ENCODE data around the gene CYSRT1. TPM values are rescaled to one million over a fixed set of nuclear protein-coding genes. Genes with fewer than 3 reads are reported as not detected.
A peak's percentile ranks its signal among the peaks of the same experiment; 100 is the strongest.

Gene CYSRT1
- total RNA-seq, 3 donors from 2014 or later, result 0.29 to 0.66 (median 0.32) TPM

GRCh38 chr9:137219757-137220316 lies 5.1 kb upstream of the CYSRT1 start:
- H3K4me1 ChIP-seq, result peaks cover 7 to 25% of the 10 kb centered on the region in 2 donors
- TF ChIP-seq, protein P1, sequence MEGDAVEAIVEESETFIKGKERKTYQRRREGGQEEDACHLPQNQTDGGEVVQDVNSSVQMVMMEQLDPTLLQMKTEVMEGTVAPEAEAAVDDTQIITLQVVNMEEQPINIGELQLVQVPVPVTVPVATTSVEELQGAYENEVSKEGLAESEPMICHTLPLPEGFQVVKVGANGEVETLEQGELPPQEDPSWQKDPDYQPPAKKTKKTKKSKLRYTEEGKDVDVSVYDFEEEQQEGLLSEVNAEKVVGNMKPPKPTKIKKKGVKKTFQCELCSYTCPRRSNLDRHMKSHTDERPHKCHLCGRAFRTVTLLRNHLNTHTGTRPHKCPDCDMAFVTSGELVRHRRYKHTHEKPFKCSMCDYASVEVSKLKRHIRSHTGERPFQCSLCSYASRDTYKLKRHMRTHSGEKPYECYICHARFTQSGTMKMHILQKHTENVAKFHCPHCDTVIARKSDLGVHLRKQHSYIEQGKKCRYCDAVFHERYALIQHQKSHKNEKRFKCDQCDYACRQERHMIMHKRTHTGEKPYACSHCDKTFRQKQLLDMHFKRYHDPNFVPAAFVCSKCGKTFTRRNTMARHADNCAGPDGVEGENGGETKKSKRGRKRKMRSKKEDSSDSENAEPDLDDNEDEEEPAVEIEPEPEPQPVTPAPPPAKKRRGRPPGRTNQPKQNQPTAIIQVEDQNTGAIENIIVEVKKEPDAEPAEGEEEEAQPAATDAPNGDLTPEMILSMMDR (IDR thresholded peaks at IDR 0.05), result no peak
- H3K27me3 ChIP-seq, result no peaks in the 10 kb centered on the region
- H3K27ac ChIP-seq, result no peak overlapping the region
- intact Hi-C loops (cut with DNase I; ENCODE audit: low total_unique reads), result no loop called here
- no peaks in the 10 kb centered on the region for H3K36me3 ChIP-seq
- H3K9me3 ChIP-seq, result no peaks in the 10 kb centered on the region
- no peak overlapping the region for H3K4me3 ChIP-seq
- no peak for DNase-seq (ENCODE audit: low spot score in 2 of 2)

DNA sequence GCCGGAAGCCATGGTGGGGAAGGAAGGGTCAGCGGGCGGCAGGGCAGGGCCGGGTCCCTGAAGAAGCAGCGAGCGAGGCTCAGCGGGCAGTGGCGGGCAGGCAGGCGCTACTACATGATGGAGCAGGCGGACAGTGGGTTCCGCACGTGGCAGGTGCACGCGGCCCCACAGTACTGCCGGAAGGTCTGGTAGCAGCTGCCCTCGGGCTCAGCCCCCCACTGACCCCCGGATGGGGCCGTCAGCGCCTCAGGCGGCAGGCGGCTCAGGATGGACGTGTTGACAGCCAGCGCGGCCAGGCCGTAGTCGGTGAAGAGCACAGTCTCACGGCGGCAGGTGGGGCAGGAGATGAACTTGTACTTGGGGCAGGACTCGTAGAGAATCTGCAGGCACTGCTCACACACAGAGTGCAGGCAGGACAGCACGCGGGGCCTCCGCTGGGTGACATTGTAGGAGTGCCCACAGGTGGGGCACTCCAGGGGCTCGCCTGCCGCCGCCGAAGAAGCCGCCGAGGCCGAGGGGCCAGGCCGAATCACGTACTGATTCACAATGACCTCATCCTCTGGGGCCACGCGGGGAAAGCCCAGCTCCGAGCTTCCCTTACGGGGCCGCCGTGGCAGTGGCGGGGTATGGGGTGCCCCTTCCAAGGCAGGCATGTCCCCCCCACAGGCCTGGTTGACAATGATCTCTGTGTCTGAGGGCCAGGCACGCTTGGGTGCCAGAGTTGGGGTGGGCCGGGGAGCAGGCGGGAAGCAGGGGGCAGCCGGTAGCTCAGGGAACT lies 4.5 kb upstream of the CYSRT1 start:
- Histone ChIP-seq H3K27ac (no peak overlapping the region), H3K27me3 (no peaks in the 10 kb centered on the region), H3K36me3 (no peaks in the 10 kb centered on the region), H3K9me3 (no peaks in the 10 kb centered on the region), H3K4me3 (no peak overlapping the region), H3K4me1 (peaks cover 7 to 25% of the 10 kb centered on the region in 2 donors)
- intact Hi-C loops (cut with DNase I; ENCODE audit: low total_unique reads), result no loop called here
- no peak for TF ChIP-seq POLR2AphosphoS5 (IDR thresholded peaks at IDR 0.05)
- no peak for TF ChIP-seq POLR2A (IDR thresholded peaks at IDR 0.05)
- TF ChIP-seq, protein P1 (IDR thresholded peaks at IDR 0.05), result no peak
- no peak for DNase-seq (ENCODE audit: low spot score in 2 of 2)

- H3K36me3 ChIP-seq, result no peaks in the 10 kb centered on the region
- intact Hi-C loops (cut with DNase I; ENCODE audit: low total_unique reads), result no loop called here
- peak overlapping the region; percentile 35 to 85 (median 77) for H3K4me3 ChIP-seq
- H3K4me1 ChIP-seq, result peaks cover 7 to 25% of the 10 kb centered on the region in 2 donors
- TF ChIP-seq POLR2AphosphoS5 (IDR thresholded peaks at IDR 0.05), result no peak
- TF ChIP-seq, protein P1 (IDR thresholded peaks at IDR 0.05), result no peak
- no peak for TF ChIP-seq POLR2A (IDR thresholded peaks at IDR 0.05)
- no peaks in the 10 kb centered on the region for H3K27me3 ChIP-seq
- H3K27ac ChIP-seq, result no peak overlapping the region
- no peak for DNase-seq (ENCODE audit: low spot score in 2 of 2)
- H3K9me3 ChIP-seq, result no peaks in the 10 kb centered on the region
Observed at GRCh38 chr9:137221095-137221505, 3.9 kb upstream of the CYSRT1 start.

DNA sequence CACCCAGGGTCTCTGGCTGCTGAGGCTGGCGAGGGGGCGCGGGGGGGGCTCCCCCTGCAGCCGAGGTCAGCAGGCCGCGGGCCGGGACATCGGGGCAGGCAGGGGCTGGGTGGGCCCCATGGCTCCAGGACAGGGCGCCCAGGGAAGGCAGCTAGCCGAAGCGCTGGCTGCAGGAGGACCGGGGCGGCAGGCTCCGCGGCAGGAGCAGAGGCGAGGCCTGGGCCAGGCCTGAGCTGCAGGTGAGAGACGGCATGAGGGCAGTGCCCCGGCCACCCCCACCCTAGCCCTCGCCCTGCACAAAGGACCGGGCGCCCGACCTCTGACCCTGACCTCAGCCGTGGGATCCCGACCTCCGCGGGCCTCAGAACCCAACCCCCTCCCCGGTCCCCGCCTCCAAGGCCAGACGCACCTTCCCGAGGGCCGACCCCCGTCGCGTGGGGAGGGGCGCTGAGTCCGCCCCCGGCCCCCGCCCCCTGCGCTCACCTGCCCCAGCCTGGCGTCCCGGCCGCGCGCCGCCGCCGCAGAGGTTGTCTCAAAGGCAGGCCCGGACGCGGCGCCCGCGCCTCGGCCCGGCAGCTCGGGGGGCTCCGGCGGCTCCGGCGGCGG lies 3.4 kb upstream of the CYSRT1 start:
- H3K27ac ChIP-seq, result peak overlapping the region in 1 of 2 donors; percentile 54
- H3K4me3 ChIP-seq, result peak overlapping the region; percentile 35 to 85 (median 77)
- H3K36me3 ChIP-seq, result no peaks in the 10 kb centered on the region
- no peaks in the 10 kb centered on the region for H3K9me3 ChIP-seq
- TF ChIP-seq POLR2A (IDR thresholded peaks at IDR 0.05) (no peak), POLR2AphosphoS5 (IDR thresholded peaks at IDR 0.05) (no peak)
- TF ChIP-seq, protein P1 (IDR thresholded peaks at IDR 0.05), result no peak
- H3K27me3 ChIP-seq, result no peaks in the 10 kb centered on the region
- intact Hi-C loops (cut with DNase I; ENCODE audit: low total_unique reads), result no loop called here
- DNase-seq (ENCODE audit: low spot score in 2 of 2), result no peak
- peaks cover 7 to 27% of the 10 kb centered on the region in 2 donors for H3K4me1 ChIP-seq
